IMR-90 (cell line): Measurements from ENCODE around the gene TSPAN3. TPM values are rescaled to one million over a fixed set of nuclear protein-coding genes. Genes with fewer than 3 reads are reported as not detected.
A peak's percentile ranks its signal among the peaks of the same experiment; 100 is the strongest.

Source experiments
- ATAC-seq: fragments of 200-7000 bp; cut with Tn5 transposase; 2 replicates; pipeline ENCODE4 v1.9.1; 2020; ENCODE audit warnings: low read depth, mild to moderate bottlenecking, moderate library complexity
- BruUV-seq: library from RNA; stranded (reverse); fragments of 400-500 nt; replicated peaks from 2 replicates; lab custom pipeline; 2021; lab: Mats Ljungman, UMichigan
- CTCF ChIA-PET: fragments of 300-600 bp; formaldehyde crosslinking; extraction: SDS; loops from one replicate; lab custom pipeline; 2021; ENCODE audit warnings: antibody characterized with exemption; lab: Yijun Ruan, JAX
- POLR2A ChIA-PET: fragments of 300-600 bp; sonication (Branson Sonifier 250); formaldehyde crosslinking; loops from one replicate; lab custom pipeline; 2022; ENCODE audit warnings: antibody characterized with exemption; ENCODE audit not compliant: unreplicated experiment; lab: Charles Lee
- DNase-seq: peaks from one replicate; pipeline ENCODE4 v3.0.0; 2013
- H2AFZ ChIP-seq: replicated peaks from 2 replicates; pipeline ENCODE3; 2013; ENCODE audit warnings: low read length, mild to moderate bottlenecking; ENCODE audit not compliant: poor library complexity
- H2AK5ac ChIP-seq: 2 replicates; pipeline ENCODE4 v1.6.1; 2013; ENCODE audit warnings: low read depth, low read length, inconsistent platforms
- H2AK9ac ChIP-seq: replicated peaks from 2 replicates; pipeline ENCODE3; 2013; ENCODE audit warnings: mild to moderate bottlenecking, low read depth, low read length, moderate library complexity; ENCODE audit not compliant: poor library complexity
- H2BK120ac ChIP-seq: 2 replicates; pipeline ENCODE4 v1.6.1; 2013; ENCODE audit warnings: low read depth, low read length, inconsistent platforms
- H2BK15ac ChIP-seq: 3 replicates; pipeline ENCODE4 v1.6.1; 2013; ENCODE audit warnings: low read depth, low read length, inconsistent platforms
- H2BK20ac ChIP-seq: 2 replicates; pipeline ENCODE4 v1.6.1; 2013; ENCODE audit warnings: low read depth, mild to moderate bottlenecking, inconsistent platforms, low read length, moderate library complexity
- H2BK5ac ChIP-seq: 2 replicates; pipeline ENCODE4 v1.6.1; 2013; ENCODE audit warnings: mild to moderate bottlenecking, low read depth, low read length, inconsistent platforms; ENCODE audit not compliant: poor library complexity, severe bottlenecking
- H3K14ac ChIP-seq: replicated peaks from 2 replicates; pipeline ENCODE4 v1.6.1; 2013; ENCODE audit warnings: low read depth, low read length, inconsistent platforms
- H3K18ac ChIP-seq: 2 replicates; pipeline ENCODE4 v1.6.1; 2013; ENCODE audit warnings: low read depth, low read length, control low read depth
- H3K23ac ChIP-seq: 2 replicates; pipeline ENCODE4 v1.6.1; 2013; ENCODE audit warnings: low read depth, low read length, inconsistent platforms
- H3K27ac ChIP-seq: 2 replicates; pipeline ENCODE4 v1.5.1; 2013; ENCODE audit warnings: mild to moderate bottlenecking, control low read depth, low read length; ENCODE audit not compliant: insufficient read depth
- H3K27me3 ChIP-seq: 2 replicates; pipeline ENCODE4 v1.6.1; 2013; ENCODE audit warnings: low read length; ENCODE audit not compliant: control insufficient read depth, insufficient read depth
- H3K36me3 ChIP-seq: 2 replicates; pipeline ENCODE4 v1.6.1; 2013; ENCODE audit warnings: low read length, mixed read lengths; ENCODE audit not compliant: control insufficient read depth, insufficient read depth
- H3K4ac ChIP-seq: 2 replicates; pipeline ENCODE4 v1.6.1; 2013; ENCODE audit warnings: low read depth, low read length, inconsistent platforms
- H3K4me1 ChIP-seq: 2 replicates; pipeline ENCODE4 v1.6.1; 2013; ENCODE audit warnings: low read length, mixed read lengths; ENCODE audit not compliant: control insufficient read depth, insufficient read depth
- H3K4me2 ChIP-seq: 2 replicates; pipeline ENCODE4 v1.6.1; 2013; ENCODE audit warnings: low read depth, mild to moderate bottlenecking, control low read depth, low read length, moderate library complexity
- H3K4me3 ChIP-seq: 2 replicates; pipeline ENCODE4 v1.5.1; 2013; ENCODE audit warnings: low read depth, mild to moderate bottlenecking, control low read depth, low read length, moderate library complexity; ENCODE audit not compliant: insufficient read depth
- H3K56ac ChIP-seq: 2 replicates; pipeline ENCODE4 v1.6.1; 2013; ENCODE audit warnings: low read length, inconsistent platforms; ENCODE audit not compliant: insufficient read depth; ENCODE audit errors: extremely low read depth
- H3K79me1 ChIP-seq, 2 experiments: 2 replicates each; pipeline ENCODE4 v1.6.1; 2013; ENCODE audit warnings: low read length in 2 of 2, inconsistent platforms in 1 of 2, low read depth in 1 of 2
- H3K9ac ChIP-seq: 2 replicates; pipeline ENCODE4 v1.6.1; 2013; ENCODE audit warnings: low read depth, low read length, control low read depth
- H3K9me1 ChIP-seq: 2 replicates; pipeline ENCODE4 v1.6.1; 2013; ENCODE audit warnings: low read length, inconsistent platforms; ENCODE audit not compliant: insufficient read depth
- H3K9me3 ChIP-seq: 2 replicates; pipeline ENCODE4 v1.6.1; 2013; ENCODE audit warnings: low read length; ENCODE audit not compliant: control insufficient read depth, insufficient read depth
- H4K20me1 ChIP-seq: 2 replicates; pipeline ENCODE4 v1.6.1; 2013; ENCODE audit warnings: low read length, inconsistent platforms; ENCODE audit not compliant: insufficient read depth
- H4K5ac ChIP-seq: 2 replicates; pipeline ENCODE4 v1.6.1; 2013; ENCODE audit warnings: mild to moderate bottlenecking, low read depth, low read length, control low read depth
- H4K8ac ChIP-seq, 2 experiments: 2 replicates each; pipeline ENCODE4 v1.6.1; 2013; ENCODE audit warnings: low read depth in 2 of 2, low read length in 2 of 2, control low read depth in 1 of 2, inconsistent platforms in 1 of 2
- H4K91ac ChIP-seq: 2 replicates; pipeline ENCODE4 v1.6.1; 2013; ENCODE audit warnings: low read depth, low read length, inconsistent platforms; ENCODE audit not compliant: insufficient read depth
- CTCF ChIP-seq: conservative IDR thresholded peaks from 2 replicates; pipeline ENCODE4 v1.5.1; 2012; ENCODE audit warnings: mild to moderate bottlenecking, low read depth, low read length, improper control_type of control experiment
- MAFK ChIP-seq: IDR thresholded peaks from 2 replicates; pipeline ENCODE4 v1.6.1; 2012; ENCODE audit warnings: low read depth, low read length, improper control_type of control experiment
- MAZ ChIP-seq: IDR thresholded peaks from 2 replicates; pipeline ENCODE4 v1.6.1; 2012; ENCODE audit warnings: low read depth, mild to moderate bottlenecking, low read length, improper control_type of control experiment, moderate library complexity, borderline replicate concordance
- SMC3 ChIP-seq: fragments of 150-350 bp; IDR thresholded peaks from 2 replicates; pipeline ENCODE4 v1.6.1; 2016; ENCODE audit warnings: low read depth, mild to moderate bottlenecking, antibody characterized with exemption, low read length, moderate library complexity
- USF2 ChIP-seq: fragments of 150-350 bp; IDR thresholded peaks from 2 replicates; pipeline ENCODE4 v1.6.1; 2017; ENCODE audit warnings: mild to moderate bottlenecking, antibody characterized with exemption, low read length, low read depth
- whole genome bisulfite sequencing, 2 experiments: methylation state at CpG; one replicate each; pipeline versions ENCODE4 v1.1.5 to v1.1.7; 2013; ENCODE audit warnings: missing lambda C conversion rate in 2 of 2; ENCODE audit not compliant: insufficient read length in 1 of 2; ENCODE audit errors: extremely low coverage in 2 of 2; 5-methylcytosine and 5-hydroxymethylcytosine counted together
- dilution Hi-C: fragments of 300-500 bp; cut with HindIII; formaldehyde crosslinking; loops from one replicate; pipeline ENCODE4 v1.14.3; 2018; ENCODE audit warnings: low sequenced_read_pairs; ENCODE audit not compliant: unreplicated experiment
- in situ Hi-C: fragments of 300-500 bp; cut with MboI; formaldehyde crosslinking; loops from 3 replicates; pipeline ENCODE4 v1.14.3; 2019; ENCODE audit warnings: low sequenced_read_pairs, inconsistent platforms, mixed read lengths
- intact Hi-C: fragments of 100-400 bp; cut with micrococcal nuclease; formaldehyde crosslinking; loops from 2 replicates; pipeline ENCODE4 v1.10.0; 2022
- polyA plus RNA-seq, 3 experiments: library from polyadenylated mRNA; depleted of rRNA; stranded (reverse); fragments of >200 nt; gene quantifications; 2 replicates each; pipeline ENCODE4 v1.2.3, GENCODE V29; 2012; ENCODE audit warnings: low replicate concordance in 1 of 3
- total RNA-seq: library from RNA; depleted of rRNA; stranded (reverse); fragments of >200 nt; gene quantifications from 2 replicates; pipeline ENCODE4 v1.2.3, GENCODE V29; 2012

TSPAN3 gene
- total and polyA plus RNA-seq, 2 of the 4 experiments (the other 2 are of a cell fraction), result 270 to 295 TPM

DNA sequence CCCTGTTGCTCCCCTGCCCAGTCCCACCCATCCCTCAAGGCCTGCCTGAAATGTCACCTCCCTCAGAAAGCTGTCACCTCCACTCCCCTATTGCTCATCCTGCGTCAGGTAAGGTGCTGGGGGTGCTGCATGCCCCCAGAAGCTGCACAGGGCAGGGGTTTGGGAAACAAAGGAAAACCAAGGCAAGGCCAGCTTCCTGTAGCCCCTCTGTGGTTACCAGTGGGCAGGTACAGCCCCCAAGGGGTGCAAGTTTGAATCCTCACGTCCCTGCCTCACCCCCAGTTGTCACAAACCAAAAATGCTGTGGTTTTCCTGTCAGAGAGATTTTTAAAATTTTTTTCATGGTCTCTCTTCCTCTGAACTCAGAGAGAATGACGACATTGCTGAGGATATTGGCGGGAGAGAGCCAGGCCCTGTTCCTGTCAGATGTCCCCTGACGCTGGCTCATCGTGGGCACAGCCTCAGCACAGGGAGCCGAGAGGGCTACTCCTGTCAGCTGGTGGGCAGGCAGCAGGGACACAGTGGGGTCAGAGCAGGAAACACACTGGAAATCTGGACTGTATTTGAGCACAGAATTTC lies 49.0 kb downstream of the TSPAN3 start:
- Histone ChIP-seq H2BK5ac (peak overlapping the region; percentile 68), H4K5ac (peak overlapping the region; percentile 77), H3K14ac (peak overlapping the region; percentile 85), H3K4me2 (no peak overlapping the region), H3K18ac (peak overlapping the region; percentile 42; the same call in 1 of the 2 replicates), H3K9me1 (peaks cover 14% of the 10 kb centered on the region), H4K20me1 (no peaks in the 10 kb centered on the region), H2BK20ac (peak overlapping the region; percentile 95), H3K9ac (peak overlapping the region; percentile 35; the same call in 1 of the 2 replicates), H3K4ac (peak overlapping the region; percentile 96), H2AFZ (peak overlapping the region; percentile 89), H2BK120ac (peak overlapping the region; percentile 95), H2BK15ac (peak overlapping the region; percentile 89; the same call in 2 of the 3 replicates), H3K4me3 (no peak overlapping the region), H3K23ac (peak overlapping the region; percentile 85), H4K91ac (peak overlapping the region; percentile 91), H4K8ac (peak overlapping the region; percentile 55 to 92; a peak in 3 of 4 replicates), H3K27ac (peak overlapping the region; percentile 51; the same call in 1 of the 2 replicates), H3K4me1 (peaks cover 12% of the 10 kb centered on the region), H3K56ac (peak overlapping the region; percentile 37; the same call in 1 of the 2 replicates), H3K36me3 (no peaks in the 10 kb centered on the region), H3K27me3 (no peaks in the 10 kb centered on the region; the same call in 1 of the 2 replicates), H3K9me3 (no peaks in the 10 kb centered on the region), H2AK5ac (peak overlapping the region; percentile 97), H2AK9ac (peak overlapping the region; percentile 62), H3K79me1 (no peaks in the 10 kb centered on the region)
- peak; percentile 47 for ATAC-seq
- dilution Hi-C loops (no loop called here), in situ Hi-C loops (loop anchor here (10.0 kb wide), 1 partner anchor 523 kb away; no protein-coding TSS in a partner anchor), intact Hi-C loops (no loop called here)
- CTCF ChIA-PET, result interaction anchor here (1.4 to 2.2 kb wide), 2 partner anchors 86 to 521 kb away, joined by 4 to 6 read pairs; no protein-coding TSS in a partner anchor
- 16% methylated on average over 5 of the region's 7 CpGs; no CpG with 5 or more reads in 1 of the 2 experiments for WGBS, 2 experiments
- peak; percentile 68 for DNase-seq
- TF ChIP-seq MAZ, result no peak
- TF ChIP-seq USF2, result peak; percentile 25; the same call in 1 of the 2 replicates
- no peak for TF ChIP-seq SMC3
- no peak for TF ChIP-seq CTCF
- no peak for TF ChIP-seq MAFK
- BruUV-seq, result no TSS peak
- POLR2A ChIA-PET, result no interaction called here
